22Rv1 (cell line): ENCODE measurements around the gene SHC1.

Experiments
- ZFX ChIP-seq: fragments of 450-650 bp; IDR thresholded peaks from 2 replicates; pipeline ENCODE4 v1.6.1; 2017; ENCODE audit warnings: antibody characterized with exemption, borderline replicate concordance
- TF ChIP-seq, protein P1 (sequence below): fragments of 450-650 bp; IDR thresholded peaks from 2 replicates; pipeline ENCODE4 v1.5.1; 2017; ENCODE audit warnings: mild to moderate bottlenecking

DNA sequence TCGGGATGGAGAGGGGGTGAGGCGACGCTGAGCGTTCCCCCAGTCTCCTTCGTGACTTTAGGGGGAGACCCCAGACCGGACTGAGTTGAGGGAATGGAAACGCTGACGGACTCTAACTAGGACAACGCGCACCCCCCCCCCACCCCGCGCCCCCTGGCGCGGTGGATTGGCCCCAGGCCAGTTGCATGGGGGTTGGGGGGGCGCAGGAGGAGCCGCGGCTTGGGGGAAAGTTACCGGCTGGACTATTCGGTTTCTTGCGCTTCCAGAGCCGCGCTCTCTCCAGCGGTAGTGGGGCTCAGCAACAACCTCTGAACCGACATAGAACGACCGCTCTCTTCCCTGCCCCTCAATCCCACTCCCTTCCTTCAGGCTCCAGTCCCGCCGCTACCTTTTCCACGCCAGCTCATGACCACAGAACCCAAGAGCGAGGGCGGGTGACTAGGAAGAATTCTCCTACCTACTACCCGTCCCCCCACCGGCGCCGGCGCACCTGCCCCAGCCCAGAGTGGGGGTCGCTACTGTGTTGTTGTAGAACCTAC, 32.7 kb upstream of the SHC1 start:
- TF ChIP-seq, protein P1, sequence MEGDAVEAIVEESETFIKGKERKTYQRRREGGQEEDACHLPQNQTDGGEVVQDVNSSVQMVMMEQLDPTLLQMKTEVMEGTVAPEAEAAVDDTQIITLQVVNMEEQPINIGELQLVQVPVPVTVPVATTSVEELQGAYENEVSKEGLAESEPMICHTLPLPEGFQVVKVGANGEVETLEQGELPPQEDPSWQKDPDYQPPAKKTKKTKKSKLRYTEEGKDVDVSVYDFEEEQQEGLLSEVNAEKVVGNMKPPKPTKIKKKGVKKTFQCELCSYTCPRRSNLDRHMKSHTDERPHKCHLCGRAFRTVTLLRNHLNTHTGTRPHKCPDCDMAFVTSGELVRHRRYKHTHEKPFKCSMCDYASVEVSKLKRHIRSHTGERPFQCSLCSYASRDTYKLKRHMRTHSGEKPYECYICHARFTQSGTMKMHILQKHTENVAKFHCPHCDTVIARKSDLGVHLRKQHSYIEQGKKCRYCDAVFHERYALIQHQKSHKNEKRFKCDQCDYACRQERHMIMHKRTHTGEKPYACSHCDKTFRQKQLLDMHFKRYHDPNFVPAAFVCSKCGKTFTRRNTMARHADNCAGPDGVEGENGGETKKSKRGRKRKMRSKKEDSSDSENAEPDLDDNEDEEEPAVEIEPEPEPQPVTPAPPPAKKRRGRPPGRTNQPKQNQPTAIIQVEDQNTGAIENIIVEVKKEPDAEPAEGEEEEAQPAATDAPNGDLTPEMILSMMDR: no peak
- no peak for TF ChIP-seq ZFX
